TTC549 (cell line): Measurements from ENCODE around the gene SLC11A2.
"Not testable (repeated sequence)": the region's sequence is repeated elsewhere in the genome, so short reads cannot be mapped to it uniquely, and the experiment has no call there.

ENCODE experiments used
- FAIRE-seq: peaks from 2 replicates; lab custom pipeline; 2012; peaks lifted over from hg19 to GRCh38; lab: Jason Lieb, UNC

SLC11A2 gene

GRCh38 chr12:51025338-51025835 is 797 bp downstream of the SLC11A2 start:
- FAIRE-seq = no peak

- no peak for FAIRE-seq
Measured at GRCh38 chr12:51023625-51024382, 2.4 kb downstream of the SLC11A2 start.

- no peak for FAIRE-seq
Measured at GRCh38 chr12:51021694-51022093, 4.5 kb downstream of the SLC11A2 start.

GRCh38 chr12:51020448-51021182 is 5.6 kb downstream of the SLC11A2 start:
- no peak for FAIRE-seq

- no peak for FAIRE-seq
Measured at GRCh38 chr12:51019927-51020326, 6.3 kb downstream of the SLC11A2 start.

GRCh38 chr12:51018956-51019355 is 7.2 kb downstream of the SLC11A2 start:
- FAIRE-seq = no peak

GRCh38 chr12:51017452-51017851 is 8.7 kb downstream of the SLC11A2 start:
- FAIRE-seq = no peak

- not testable (repeated sequence) for FAIRE-seq
Measured at GRCh38 chr12:51014467-51014866, 11.7 kb downstream of the SLC11A2 start.

- FAIRE-seq = no peak
Measured at GRCh38 chr12:51013441-51013840, 12.7 kb downstream of the SLC11A2 start.

- FAIRE-seq = no peak
Measured at GRCh38 chr12:51012570-51013236, 13.5 kb downstream of the SLC11A2 start.

GRCh38 chr12:51011955-51012354 is 14.2 kb downstream of the SLC11A2 start:
- FAIRE-seq = no peak

GRCh38 chr12:51009056-51009440 is 17.1 kb downstream of the SLC11A2 start:
- FAIRE-seq = no peak

- no peak for FAIRE-seq
Measured at GRCh38 chr12:51008329-51009055, 17.7 kb downstream of the SLC11A2 start.

- no peak for FAIRE-seq
Measured at GRCh38 chr12:51005671-51006070, 20.5 kb downstream of the SLC11A2 start.

- no peak for FAIRE-seq
Measured at GRCh38 chr12:51005030-51005429, 21.2 kb downstream of the SLC11A2 start.

- no peak for FAIRE-seq
Measured at GRCh38 chr12:51004504-51004903, 21.7 kb downstream of the SLC11A2 start.

- FAIRE-seq = no peak
Measured at GRCh38 chr12:51001799-51002198, 24.4 kb downstream of the SLC11A2 start.

- no peak for FAIRE-seq
Measured at GRCh38 chr12:51000245-51000644, 25.9 kb downstream of the SLC11A2 start.

- no peak for FAIRE-seq
Measured at GRCh38 chr12:50999093-50999492, 27.1 kb downstream of the SLC11A2 start.

- no peak for FAIRE-seq
Measured at GRCh38 chr12:50992819-50993218, 33.4 kb downstream of the SLC11A2 start.

GRCh38 chr12:50991291-50991690 is 34.9 kb downstream of the SLC11A2 start:
- no peak for FAIRE-seq

GRCh38 chr12:50990791-50991190 is 35.4 kb downstream of the SLC11A2 start:
- no peak for FAIRE-seq
